Measurements from ENCODE around the gene GAMT. TPM values are rescaled to one million over a fixed set of nuclear protein-coding genes. Genes with fewer than 3 reads are reported as not detected.

Gene GAMT
- total and polyA plus RNA-seq, 3 donors from 2014 or later, result 92.2 to 191 (median 144) TPM

Other genes with a start within 250 kb of the GAMT start
- 10 to 100 TPM; 58.9 to 65.0 TPM for gene SBNO2, start 227.3 kb downstream of the GAMT start, total RNA-seq
- gene SBNO2, start 227.3 kb downstream of the GAMT start, polyA plus RNA-seq (ENCODE audit: insufficient read depth, low read depth, low replicate concordance), result 34.3 TPM
- 100 to 1,000 TPM; 194 to 209 TPM for gene STK11, start 195.8 kb downstream of the GAMT start, total RNA-seq
- 197 TPM for gene STK11, start 195.8 kb downstream of the GAMT start, polyA plus RNA-seq (ENCODE audit: insufficient read depth, low read depth, low replicate concordance)
- gene CBARP, start 163.5 kb downstream of the GAMT start, total RNA-seq, result 1 to 10 TPM; 5.2 to 6.6 TPM
- 1.5 TPM for gene CBARP, start 163.5 kb downstream of the GAMT start, polyA plus RNA-seq (ENCODE audit: insufficient read depth, low read depth, low replicate concordance)
- gene ATP5F1D, start 159.8 kb downstream of the GAMT start, total RNA-seq, result 100 to 1,000 TPM; 104 to 166 TPM
- 94.5 TPM for gene ATP5F1D, start 159.8 kb downstream of the GAMT start, polyA plus RNA-seq (ENCODE audit: insufficient read depth, low read depth, low replicate concordance)
- gene MIDN, start 153.0 kb downstream of the GAMT start, total RNA-seq, result 10 to 100 TPM; 38.2 to 42.4 TPM
- 30.3 TPM for gene MIDN, start 153.0 kb downstream of the GAMT start, polyA plus RNA-seq (ENCODE audit: insufficient read depth, low read depth, low replicate concordance)
- gene CIRBP, start 132.2 kb downstream of the GAMT start, total RNA-seq, result 100 to 1,000 TPM; 621 to 661 TPM
- 483 TPM for gene CIRBP, start 132.2 kb downstream of the GAMT start, polyA plus RNA-seq (ENCODE audit: insufficient read depth, low read depth, low replicate concordance)
- gene FAM174C, start 126.0 kb downstream of the GAMT start, total RNA-seq, result 100 to 1,000 TPM; 111 to 128 TPM
- 51.6 TPM for gene FAM174C, start 126.0 kb downstream of the GAMT start, polyA plus RNA-seq (ENCODE audit: insufficient read depth, low read depth, low replicate concordance)
- gene EFNA2, start 115.7 kb downstream of the GAMT start, total RNA-seq, result 1 to 10 TPM; 1.5 to 2.9 TPM
- 0.61 TPM for gene EFNA2, start 115.7 kb downstream of the GAMT start, polyA plus RNA-seq (ENCODE audit: insufficient read depth, low read depth, low replicate concordance)
- gene NDUFS7, start 17.6 kb downstream of the GAMT start, total RNA-seq, result 100 to 1,000 TPM; 170 to 176 TPM
- 172 TPM for gene NDUFS7, start 17.6 kb downstream of the GAMT start, polyA plus RNA-seq (ENCODE audit: insufficient read depth, low read depth, low replicate concordance)
- gene DAZAP1, start 6.0 kb upstream of the GAMT start, total RNA-seq, result 10 to 100 TPM; 97.9 to 99.6 TPM
- 215 TPM for gene DAZAP1, start 6.0 kb upstream of the GAMT start, polyA plus RNA-seq (ENCODE audit: insufficient read depth, low read depth, low replicate concordance)
- 1,000 to 10,000 TPM; 1,248 to 1,750 TPM for gene RPS15, start 36.9 kb upstream of the GAMT start, total RNA-seq
- gene RPS15, start 36.9 kb upstream of the GAMT start, polyA plus RNA-seq (ENCODE audit: insufficient read depth, low read depth, low replicate concordance), result 768 TPM
- 1 to 10 TPM; 4.6 to 5.9 TPM for gene APC2, start 48.6 kb upstream of the GAMT start, total RNA-seq
- 2.8 TPM for gene APC2, start 48.6 kb upstream of the GAMT start, polyA plus RNA-seq (ENCODE audit: insufficient read depth, low read depth, low replicate concordance)
- gene C19orf25, start 77.7 kb upstream of the GAMT start, total RNA-seq, result 10 to 100 TPM; 55.4 to 72.5 TPM
- gene C19orf25, start 77.7 kb upstream of the GAMT start, polyA plus RNA-seq (ENCODE audit: insufficient read depth, low read depth, low replicate concordance), result 39.3 TPM
- gene PCSK4, start 88.8 kb upstream of the GAMT start, total RNA-seq, result 100 to 1,000 TPM; 108 to 203 TPM
- gene PCSK4, start 88.8 kb upstream of the GAMT start, polyA plus RNA-seq (ENCODE audit: insufficient read depth, low read depth, low replicate concordance), result 179 TPM
- 100 to 1,000 TPM; 429 to 454 TPM for gene REEP6, start 89.6 kb upstream of the GAMT start, total RNA-seq
- 386 TPM for gene REEP6, start 89.6 kb upstream of the GAMT start, polyA plus RNA-seq (ENCODE audit: insufficient read depth, low read depth, low replicate concordance)
- gene ADAMTSL5, start 111.5 kb upstream of the GAMT start, total RNA-seq, result 10 to 100 TPM; 10.7 to 17.9 TPM
- gene ADAMTSL5, start 111.5 kb upstream of the GAMT start, polyA plus RNA-seq (ENCODE audit: insufficient read depth, low read depth, low replicate concordance), result 7.2 TPM
- 10 to 100 TPM; 13.4 to 31.5 TPM for gene PLK5, start 122.5 kb upstream of the GAMT start, total RNA-seq
- 2.4 TPM for gene PLK5, start 122.5 kb upstream of the GAMT start, polyA plus RNA-seq (ENCODE audit: insufficient read depth, low read depth, low replicate concordance)
- gene MEX3D, start 166.8 kb upstream of the GAMT start, total RNA-seq, result 100 to 1,000 TPM; 127 to 211 TPM
- 45.6 TPM for gene MEX3D, start 166.8 kb upstream of the GAMT start, polyA plus RNA-seq (ENCODE audit: insufficient read depth, low read depth, low replicate concordance)
- gene MBD3, start 191.3 kb upstream of the GAMT start, total RNA-seq, result 100 to 1,000 TPM; 146 to 153 TPM
- 78.3 TPM for gene MBD3, start 191.3 kb upstream of the GAMT start, polyA plus RNA-seq (ENCODE audit: insufficient read depth, low read depth, low replicate concordance)
- 10 to 100 TPM; 45.8 to 60.8 TPM for gene UQCR11, start 203.9 kb upstream of the GAMT start, total RNA-seq
- gene UQCR11, start 203.9 kb upstream of the GAMT start, polyA plus RNA-seq (ENCODE audit: insufficient read depth, low read depth, low replicate concordance), result 105 TPM